HG03469 (cell line): ENCODE measurements around the gene SASS6.

Experiments used
- ATAC-seq: cut with Tn5 transposase; IDR thresholded peaks from one replicate; pipeline ENCODE4 v1.9.1; 2021; ENCODE audit warnings: mild to moderate bottlenecking, moderate library complexity, moderate number of reproducible peaks; ENCODE audit not compliant: unreplicated experiment

Gene SASS6

GRCh38 chr1:100132566-100133477 lies at the start of gene SASS6, which contains the start of gene TRMT13:
SASS6 (minus strand) TSS chr1:100132930; CDS start chr1:100132814, 116 bp downstream.
TRMT13 (plus strand) TSS chr1:100133163; CDS start chr1:100133169, 6 bp downstream.
- peak; percentile 81 for ATAC-seq

GRCh38 chr1:100178091-100178490 lies 45.4 kb upstream of the SASS6 start, which contains the start of gene LRRC39:
LRRC39 (minus strand) TSS chr1:100178256; CDS start chr1:100168516, 9,740 bp downstream.
- no peak for ATAC-seq

GRCh38 chr1:100177295-100178041 lies 44.7 kb upstream of the SASS6 start:
- ATAC-seq: no peak

GRCh38 chr1:100168051-100168450 lies 35.3 kb upstream of the SASS6 start:
- no peak for ATAC-seq

- ATAC-seq: no peak
Observed at GRCh38 chr1:100164702-100165101, 32.0 kb upstream of the SASS6 start.

- no peak for ATAC-seq
Observed at GRCh38 chr1:100164216-100164615, 31.5 kb upstream of the SASS6 start.

GRCh38 chr1:100162881-100163280 lies 30.2 kb upstream of the SASS6 start:
- ATAC-seq: no peak

- ATAC-seq: no peak
Observed at GRCh38 chr1:100152271-100152670, 19.5 kb upstream of the SASS6 start.

- ATAC-seq: no peak
Observed at GRCh38 chr1:100151679-100152078, 18.9 kb upstream of the SASS6 start.

GRCh38 chr1:100147875-100148274 lies 15.1 kb upstream of the SASS6 start:
- no peak for ATAC-seq

- no peak for ATAC-seq
Observed at GRCh38 chr1:100146958-100147357, 14.2 kb upstream of the SASS6 start.

GRCh38 chr1:100145116-100145515 lies 12.4 kb upstream of the SASS6 start:
- no peak for ATAC-seq

GRCh38 chr1:100142343-100142742 lies 9.6 kb upstream of the SASS6 start:
- no peak for ATAC-seq

GRCh38 chr1:100141192-100141591 lies 8.5 kb upstream of the SASS6 start:
- no peak for ATAC-seq

GRCh38 chr1:100137602-100138001 lies 4.9 kb upstream of the SASS6 start:
- no peak for ATAC-seq

GRCh38 chr1:100134872-100135271 lies 2.1 kb upstream of the SASS6 start:
- ATAC-seq: no peak

- no peak for ATAC-seq
Observed at GRCh38 chr1:100131623-100132022, 1.1 kb downstream of the SASS6 start.

- peak; percentile 25 for ATAC-seq
Observed at GRCh38 chr1:100130552-100131077, 2.1 kb downstream of the SASS6 start.

- no peak for ATAC-seq
Observed at GRCh38 chr1:100127226-100127625, 5.5 kb downstream of the SASS6 start.

GRCh38 chr1:100122177-100122576 lies 10.6 kb downstream of the SASS6 start:
- ATAC-seq: no peak

- ATAC-seq: no peak
Observed at GRCh38 chr1:100115524-100115923, 17.2 kb downstream of the SASS6 start.
